GM18498 (cell line): ENCODE results near the gene SLC5A6.
A peak's percentile ranks its signal among the peaks of the same experiment; 100 is the strongest.
"Not testable (repeated sequence)": the region's sequence is repeated elsewhere in the genome, so short reads cannot be mapped to it uniquely, and the experiment has no call there.

Experiments used
- ATAC-seq: cut with Tn5 transposase; IDR thresholded peaks from one replicate; pipeline ENCODE4 v1.9.1; 2021; ENCODE audit warnings: mild to moderate bottlenecking, moderate library complexity; ENCODE audit not compliant: unreplicated experiment

The SLC5A6 gene

DNA sequence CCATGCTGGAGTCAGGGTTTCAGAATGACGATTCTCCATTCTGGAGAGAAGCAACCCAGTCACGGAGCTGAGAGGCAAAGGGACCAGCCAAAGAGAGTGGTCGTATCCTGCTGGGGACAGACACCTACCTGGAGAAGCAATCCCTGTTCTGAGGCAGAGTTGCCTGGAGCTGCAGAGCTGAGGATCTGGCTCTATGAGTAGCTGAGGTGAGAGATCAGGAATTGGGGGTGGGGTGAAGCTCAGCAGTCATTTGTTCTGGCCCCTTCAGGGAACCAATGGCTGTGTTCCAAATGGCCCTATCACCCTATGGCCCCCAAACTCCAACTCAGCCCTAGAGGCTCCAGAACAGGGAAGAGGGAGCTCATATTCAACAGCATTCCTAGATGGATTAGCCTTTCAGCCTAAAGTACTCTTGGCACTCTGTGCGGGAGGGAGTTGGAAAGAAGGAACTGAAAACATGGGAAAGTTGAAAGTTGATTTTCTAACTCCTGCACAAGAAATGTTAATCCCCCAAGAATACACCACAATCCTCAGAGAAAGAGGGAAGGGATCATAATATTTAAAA is 3.5 kb downstream of the SLC5A6 start:
- ATAC-seq, result no peak

GRCh38 chr2:27206346-27206745 is 5.7 kb downstream of the SLC5A6 start:
- ATAC-seq, result no peak

GRCh38 chr2:27205206-27205605 is 6.9 kb downstream of the SLC5A6 start:
- no peak for ATAC-seq

DNA sequence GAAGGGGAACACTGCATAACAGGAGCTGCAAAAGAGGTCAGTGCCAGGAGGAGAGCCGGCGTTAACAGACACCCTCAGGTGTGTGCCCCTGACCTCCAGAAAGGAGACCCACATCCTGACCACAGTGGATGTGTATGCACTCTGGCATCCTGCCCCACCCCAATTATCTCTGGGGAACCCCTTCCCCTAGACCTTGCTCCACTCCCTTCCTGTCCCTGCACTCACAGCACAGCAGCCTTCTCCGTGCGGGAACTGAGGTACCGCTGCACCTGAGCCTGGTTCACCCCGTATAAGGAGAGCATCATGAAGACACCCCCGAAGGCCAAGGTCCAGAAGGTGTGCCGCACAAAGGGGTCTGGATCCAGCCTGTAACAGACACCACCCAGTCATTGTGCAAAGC is 7.5 kb downstream of the SLC5A6 start:
- ATAC-seq, result no peak

GRCh38 chr2:27203741-27204140 is 8.3 kb downstream of the SLC5A6 start:
- no peak for ATAC-seq

DNA sequence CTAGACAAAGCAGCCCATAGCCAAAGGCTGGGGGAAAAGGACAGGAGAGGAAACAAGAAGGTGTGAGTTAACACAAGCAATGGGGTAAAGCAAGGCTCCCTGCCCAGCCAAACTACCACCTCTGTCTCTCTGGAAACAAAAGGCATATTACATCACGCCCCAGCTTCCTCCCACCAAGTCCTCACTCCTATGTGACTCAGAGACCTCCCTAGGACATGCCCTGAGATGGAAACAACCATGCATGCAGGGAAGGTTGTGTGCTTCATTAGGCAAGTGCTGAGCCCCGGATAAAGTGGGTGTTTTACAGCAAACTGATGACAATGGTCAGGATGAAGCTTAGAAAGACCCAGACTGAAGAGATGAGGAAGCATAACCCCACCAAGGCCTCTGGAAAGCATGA is 9.2 kb downstream of the SLC5A6 start:
- ATAC-seq, result no peak

DNA sequence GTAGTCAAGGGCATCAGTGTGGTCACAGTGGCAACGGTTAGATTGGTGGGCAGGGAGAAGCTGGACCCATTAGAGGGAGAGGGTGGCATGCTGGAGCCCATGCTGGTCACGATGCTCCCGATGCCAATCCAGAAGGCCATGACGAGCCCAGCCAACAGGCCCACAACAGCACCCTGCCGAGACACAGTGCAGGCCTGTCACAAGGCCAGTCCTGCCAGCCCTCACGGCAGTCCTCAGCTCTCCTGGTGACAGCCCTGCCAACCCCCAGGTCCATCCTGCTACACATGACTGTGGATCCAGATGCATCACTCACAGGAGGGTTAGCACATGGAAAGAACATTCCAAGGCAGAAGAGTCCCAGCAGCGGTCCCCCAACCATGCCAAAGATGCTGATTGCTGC is 10.4 kb downstream of the SLC5A6 start:
- ATAC-seq, result no peak

DNA sequence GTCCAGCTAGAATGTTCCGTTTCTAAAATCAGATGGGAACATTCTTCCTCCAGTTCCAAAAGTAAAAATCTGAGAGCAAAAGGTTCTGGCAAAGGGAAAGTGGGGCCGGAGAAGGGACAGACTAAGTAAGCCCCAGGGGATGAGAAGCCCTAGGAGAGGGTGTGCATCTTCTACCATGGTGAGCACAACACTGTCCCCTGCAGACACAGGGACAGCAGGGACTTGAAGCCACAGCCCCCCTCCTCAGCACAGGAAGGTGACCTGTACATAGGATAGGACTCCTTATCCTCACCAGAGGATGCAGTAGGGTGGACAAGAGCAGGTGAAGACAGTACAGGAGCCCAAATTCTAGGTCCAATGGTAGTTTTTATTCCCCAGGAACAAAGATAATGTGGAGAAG is 12.8 kb downstream of the SLC5A6 start:
- ATAC-seq, result no peak

DNA sequence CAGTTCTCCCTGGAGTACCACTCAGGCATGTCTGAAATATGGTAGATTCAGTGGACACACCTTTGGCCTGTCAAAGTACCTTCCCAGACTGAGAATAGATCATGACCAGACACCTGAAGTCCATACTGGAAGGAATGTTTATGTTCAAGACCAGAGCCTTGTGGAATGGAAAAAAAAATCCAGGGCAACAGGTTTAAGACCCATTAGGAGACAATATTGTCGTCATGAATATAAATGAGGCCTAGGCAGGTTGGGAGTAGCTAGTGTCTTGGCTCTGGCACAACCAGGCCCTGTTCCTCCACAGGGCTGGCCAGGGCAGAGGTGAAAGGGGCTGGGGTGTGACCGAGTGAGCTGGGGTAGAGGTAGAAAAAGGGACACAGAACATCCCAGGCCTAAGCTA is 13.4 kb downstream of the SLC5A6 start:
- no peak for ATAC-seq

GRCh38 chr2:27198068-27198467 is 14.0 kb downstream of the SLC5A6 start:
- ATAC-seq, result not testable (repeated sequence)

GRCh38 chr2:27195799-27196198 is 16.3 kb downstream of the SLC5A6 start:
- not testable (repeated sequence) for ATAC-seq

DNA sequence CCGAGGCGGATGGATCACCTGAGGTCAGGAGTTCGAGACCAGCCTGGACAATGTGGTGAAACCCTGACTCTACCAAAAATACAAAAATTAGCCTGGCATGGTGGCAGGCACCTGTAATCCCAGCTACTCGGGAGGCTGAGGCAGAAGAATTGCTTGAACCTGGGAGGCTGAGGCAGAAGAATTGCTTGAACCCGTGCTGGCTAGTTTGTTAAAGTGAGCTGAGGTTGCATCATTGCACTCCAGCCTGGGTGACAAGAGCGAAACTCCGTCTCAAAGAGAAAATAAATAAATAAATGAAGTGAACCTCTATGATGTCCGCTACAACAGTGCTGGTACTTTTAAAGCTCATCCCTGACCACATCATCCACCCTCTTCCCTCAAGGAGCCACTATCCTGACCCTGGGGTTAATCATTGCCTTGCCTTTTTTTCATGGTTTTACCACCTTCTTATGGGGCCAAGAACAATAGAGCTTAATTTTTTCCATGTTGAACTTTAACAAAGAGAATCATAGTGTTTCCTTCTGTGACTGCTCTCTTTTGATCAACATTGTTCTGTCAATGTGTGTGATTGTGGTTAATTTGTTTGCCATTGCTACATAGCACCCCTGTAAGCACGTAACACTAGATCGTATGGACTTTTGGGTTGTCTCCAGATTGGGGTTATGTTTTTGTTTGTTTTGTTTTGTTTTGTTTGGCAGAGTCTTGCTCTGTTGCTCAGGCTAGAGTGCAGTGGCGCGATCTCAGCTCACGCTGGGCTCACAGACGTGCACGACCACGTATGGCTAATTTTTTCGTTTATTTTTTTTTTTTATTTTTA is 17.3 kb downstream of the SLC5A6 start:
- no peak for ATAC-seq

GRCh38 chr2:27191070-27191829 is 20.8 kb downstream of the SLC5A6 start:
- ATAC-seq, result peak; percentile 65

DNA sequence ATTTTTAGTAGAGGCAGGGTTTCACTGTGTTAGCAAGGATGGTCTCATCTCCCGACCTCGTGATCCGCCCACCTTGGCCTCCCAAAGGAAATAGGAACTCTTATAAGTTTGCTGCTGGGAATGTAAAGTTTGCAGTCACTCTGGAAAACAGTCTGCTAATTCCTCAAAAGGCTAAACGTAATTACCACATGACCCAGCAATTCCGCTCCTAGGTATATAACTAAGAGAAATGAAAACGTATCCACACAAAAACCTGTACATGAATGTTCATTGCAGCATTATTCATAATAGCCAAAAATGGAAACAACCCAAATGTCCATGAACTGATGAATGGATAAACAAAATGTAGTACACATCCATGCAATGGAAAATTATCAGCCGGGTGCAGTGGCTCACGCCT is 22.1 kb downstream of the SLC5A6 start:
- ATAC-seq, result no peak

DNA sequence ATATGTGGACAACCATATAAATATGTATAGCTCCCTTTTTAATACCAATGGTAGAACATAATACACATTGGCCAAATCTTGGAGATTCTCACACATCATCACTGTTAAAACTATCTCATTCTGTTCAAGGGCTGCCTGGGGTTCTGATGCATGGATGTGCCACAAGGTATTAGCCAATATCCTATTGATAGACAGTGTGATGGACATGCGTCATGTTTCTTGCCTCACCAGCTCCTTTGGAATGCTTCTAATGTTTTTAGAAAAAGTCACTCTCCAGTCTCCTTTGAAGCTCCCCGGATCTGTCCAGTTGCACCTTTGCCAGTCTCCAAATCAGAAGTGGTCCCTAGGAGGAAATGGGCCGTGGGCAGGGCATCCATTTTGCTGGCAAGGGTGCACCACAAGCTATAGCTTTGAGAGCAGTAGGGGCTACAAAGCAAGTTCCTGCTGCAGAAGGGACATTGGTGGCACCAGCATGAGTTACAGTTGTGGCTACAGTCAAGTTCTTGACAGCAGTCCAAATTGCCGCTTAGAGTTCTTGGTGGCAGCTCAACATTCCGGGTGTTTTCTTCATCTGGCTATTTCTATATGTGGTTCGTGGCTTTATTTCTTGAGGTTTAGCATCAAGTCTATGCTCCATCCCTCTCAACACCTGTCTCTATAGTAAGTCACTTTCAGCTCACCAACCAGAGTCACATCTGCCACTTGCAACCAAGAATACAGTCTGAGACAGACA is 25.3 kb downstream of the SLC5A6 start:
- ATAC-seq, result no peak

- no peak for ATAC-seq
These were observed 26.6 kb downstream of the SLC5A6 start for GRCh38 chr2:27185331-27186026.

- ATAC-seq, result no peak
These were observed 28.0 kb downstream of the SLC5A6 start for GRCh38 chr2:27184115-27184514.

DNA sequence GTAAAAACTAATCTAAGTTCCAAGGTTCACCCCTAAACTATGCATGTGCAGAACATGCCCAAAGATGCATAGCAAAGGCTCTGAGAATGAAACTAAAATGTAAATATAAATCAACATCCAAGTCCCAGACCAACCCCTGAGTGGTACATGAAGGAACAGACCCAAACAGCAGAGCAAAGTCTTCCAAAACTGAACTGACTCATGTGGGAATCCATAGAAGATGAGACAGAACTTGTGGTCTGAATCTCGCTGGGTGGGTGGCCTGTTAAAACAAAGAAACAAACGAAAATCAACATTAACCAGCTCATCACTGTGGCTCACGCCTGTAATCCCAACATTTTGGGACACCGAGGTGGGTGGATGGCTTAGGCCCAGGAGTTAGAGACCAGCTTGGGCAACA is 29.7 kb downstream of the SLC5A6 start:
- no peak for ATAC-seq

DNA sequence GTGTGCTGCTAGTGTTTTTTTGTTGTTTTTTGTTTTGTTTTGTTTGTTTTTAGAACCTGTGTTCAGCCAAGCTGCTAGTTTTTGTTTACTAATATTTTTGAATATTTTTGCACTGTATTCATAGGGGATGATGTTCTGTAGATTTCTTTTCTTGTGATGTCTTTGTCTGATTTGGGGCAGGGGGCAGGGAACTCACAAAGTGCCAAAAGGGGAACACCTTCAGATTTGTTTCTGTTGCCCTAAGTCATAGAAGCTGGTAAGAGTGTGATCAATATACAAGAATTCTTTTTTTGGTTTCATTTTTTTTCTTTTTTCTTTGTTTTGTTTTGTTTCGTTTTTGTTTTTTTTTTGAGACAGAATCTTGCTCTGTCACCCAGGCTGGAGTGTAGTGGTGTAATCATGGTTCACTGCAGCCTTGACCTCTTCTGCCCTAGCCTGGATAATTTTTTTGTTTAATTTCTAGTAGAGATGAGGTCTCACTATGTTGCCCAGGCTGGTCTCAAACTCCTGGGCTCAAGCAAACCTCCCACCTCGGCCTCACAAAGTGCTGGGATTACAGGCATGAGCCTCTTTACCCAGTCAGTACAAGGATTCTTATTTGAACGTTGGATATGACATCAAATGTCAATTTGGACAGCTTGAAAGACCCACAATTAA is 32.6 kb downstream of the SLC5A6 start:
- ATAC-seq, result no peak

GRCh38 chr2:27178469-27178868 is 33.6 kb downstream of the SLC5A6 start:
- ATAC-seq, result no peak
